Thymus (tissue), 11 donors: ENCODE data around the gene GLG1. TPM values are rescaled to one million over a fixed set of nuclear protein-coding genes. Genes with fewer than 3 reads are reported as not detected.

Experiments used
- DNase-seq, 9 donors: peaks; one replicate each; pipeline ENCODE4 v3.0.0-alpha.2; 2013; ENCODE audit warnings: low spot score in 9 of 9, low read depth in 6 of 9, missing footprints in 1 of 9
- H3K27ac ChIP-seq, 2 donors: one replicate each; pipeline ENCODE4 v1.5.1; 2013; ENCODE audit warnings: control low read depth in 1 of 2, low read depth in 1 of 2, low read length in 1 of 2, mild to moderate bottlenecking in 1 of 2, moderate library complexity in 1 of 2
- H3K27me3 ChIP-seq, 2 donors: one replicate each; pipeline ENCODE4 v1.5.1; 2013; ENCODE audit warnings: low read length in 1 of 2; ENCODE audit not compliant: control insufficient read depth in 2 of 2, insufficient read depth in 1 of 2
- H3K36me3 ChIP-seq, 2 donors: one replicate each; pipeline ENCODE4 v1.5.1; 2013; ENCODE audit warnings: low read length in 1 of 2, mild to moderate bottlenecking in 1 of 2, moderate library complexity in 1 of 2; ENCODE audit not compliant: control insufficient read depth in 2 of 2, insufficient read depth in 2 of 2
- H3K4me1 ChIP-seq, 2 donors: one replicate each; pipeline ENCODE4 v1.5.1; 2013; ENCODE audit warnings: low read length in 2 of 2; ENCODE audit not compliant: control insufficient read depth in 2 of 2, insufficient read depth in 2 of 2
- H3K4me3 ChIP-seq, 2 donors: one replicate each; pipeline ENCODE4 v1.5.1; 2013; ENCODE audit warnings: low read length in 2 of 2, control low read depth in 1 of 2, mild to moderate bottlenecking in 1 of 2
- H3K9me3 ChIP-seq, 2 donors: one replicate each; pipeline ENCODE4 v1.5.1; 2013; ENCODE audit warnings: low read length in 1 of 2, mild to moderate bottlenecking in 1 of 2; ENCODE audit not compliant: control insufficient read depth in 2 of 2, insufficient read depth in 1 of 2
- WGBS: extraction: QIAGEN DNeasy Blood & Tissue Kit; methylation state at CpG from one replicate; pipeline ENCODE4 v1.1.7; 2013; 5-methylcytosine and 5-hydroxymethylcytosine counted together
- polyA plus RNA-seq: library from polyadenylated mRNA; stranded (reverse); fragments of 200-250 nt; gene quantifications from one replicate; pipeline ENCODE4 v1.2.3, GENCODE V29; 2013
- total RNA-seq: library from RNA; stranded (reverse); fragments of 120-200 nt; gene quantifications from one replicate; pipeline ENCODE4 v1.2.4, GENCODE V29; 2013
- donor health status: healthy.

GLG1 gene
- total and polyA plus RNA-seq, 2 donors = 31.7 to 38.4 TPM

GRCh38 chr16:74573622-74574021 is 33.3 kb downstream of the GLG1 start:
- Histone ChIP-seq H3K36me3 (no peaks in the 10 kb centered on the region), H3K4me1 (no peaks in the 10 kb centered on the region), H3K9me3 (no peaks in the 10 kb centered on the region), H3K27me3 (no peaks in the 10 kb centered on the region), H3K4me3 (no peak overlapping the region), H3K27ac (no peak overlapping the region)
- WGBS = 90% methylated on average over 8 of the region's 8 CpGs
- no peak for DNase-seq

DNA sequence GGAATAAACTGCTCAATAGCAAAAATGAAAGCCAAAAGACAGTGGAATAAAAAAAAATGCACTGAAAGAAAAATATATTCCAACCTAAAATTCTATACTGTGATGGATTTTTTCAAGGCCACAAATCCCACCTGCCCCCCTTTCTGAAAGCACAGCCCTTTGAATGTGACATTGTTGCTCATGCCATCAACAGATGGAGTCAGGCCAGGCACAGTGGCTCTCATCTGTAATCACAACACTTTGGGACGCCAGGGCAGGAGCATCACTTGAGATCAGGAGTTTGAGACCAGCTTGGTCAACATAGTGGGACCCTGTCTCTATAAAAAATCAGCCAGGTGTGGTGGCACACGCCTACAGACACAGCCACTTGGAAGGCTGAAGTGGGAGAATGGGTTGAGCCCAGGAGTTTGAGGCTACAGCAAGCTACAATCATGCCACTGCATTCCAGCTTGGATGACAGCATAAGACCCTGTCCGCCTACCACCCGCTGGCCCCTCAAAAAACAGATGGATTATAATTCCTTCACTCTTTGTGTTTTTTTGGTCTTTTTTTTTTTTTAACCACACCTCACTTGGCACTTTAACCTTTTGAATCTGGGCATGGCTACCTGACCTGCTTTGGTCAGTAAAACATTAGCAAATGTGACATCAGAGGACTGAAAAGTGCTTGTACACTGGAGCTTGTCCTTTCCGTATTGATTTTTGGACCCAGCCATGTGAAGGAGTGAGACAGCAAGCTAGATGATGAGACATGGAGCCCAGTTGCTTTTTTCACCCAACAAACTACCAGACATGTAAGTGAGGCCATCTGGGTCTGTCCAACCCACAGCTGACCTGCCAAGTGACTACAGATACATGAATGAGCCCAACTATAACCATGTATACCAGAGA is 36.3 kb downstream of the GLG1 start:
- WGBS = 97% methylated on average over 5 of the region's 5 CpGs
- Histone ChIP-seq H3K9me3 (no peaks in the 10 kb centered on the region), H3K27me3 (no peaks in the 10 kb centered on the region), H3K4me3 (no peak overlapping the region), H3K4me1 (peaks cover 2 to 9% of the 10 kb centered on the region in 2 donors), H3K36me3 (no peaks in the 10 kb centered on the region), H3K27ac (no peak overlapping the region)
- no peak for DNase-seq

GRCh38 chr16:74568961-74569631 is 37.8 kb downstream of the GLG1 start:
- H3K4me3 ChIP-seq = no peak overlapping the region
- H3K9me3 ChIP-seq = no peaks in the 10 kb centered on the region
- 97% methylated on average over 5 of the region's 5 CpGs for WGBS
- no peaks in the 10 kb centered on the region for H3K27me3 ChIP-seq
- no peak overlapping the region for H3K27ac ChIP-seq
- no peak for DNase-seq
- peaks cover 2 to 9% of the 10 kb centered on the region in 2 donors for H3K4me1 ChIP-seq
- H3K36me3 ChIP-seq = no peaks in the 10 kb centered on the region

GRCh38 chr16:74567901-74568300 is 39.0 kb downstream of the GLG1 start:
- H3K27me3 ChIP-seq = no peaks in the 10 kb centered on the region
- 98% methylated on average over 2 of the region's 2 CpGs for WGBS
- peaks cover 0 to 5% of the 10 kb centered on the region in 2 donors for H3K36me3 ChIP-seq
- H3K4me3 ChIP-seq = no peak overlapping the region
- H3K27ac ChIP-seq = no peak overlapping the region
- H3K9me3 ChIP-seq = no peaks in the 10 kb centered on the region
- peaks cover 2 to 9% of the 10 kb centered on the region in 2 donors for H3K4me1 ChIP-seq
- DNase-seq = no peak

GRCh38 chr16:74565378-74565777 is 41.5 kb downstream of the GLG1 start:
- Histone ChIP-seq H3K4me3 (no peak overlapping the region), H3K9me3 (no peaks in the 10 kb centered on the region), H3K36me3 (peaks cover 0 to 6% of the 10 kb centered on the region in 2 donors), H3K27ac (no peak overlapping the region), H3K27me3 (no peaks in the 10 kb centered on the region), H3K4me1 (peaks cover 2 to 9% of the 10 kb centered on the region in 2 donors)
- WGBS = 96% methylated on average over 5 of the region's 5 CpGs
- peak in 1 of 9 donors; percentile 18 for DNase-seq

DNA sequence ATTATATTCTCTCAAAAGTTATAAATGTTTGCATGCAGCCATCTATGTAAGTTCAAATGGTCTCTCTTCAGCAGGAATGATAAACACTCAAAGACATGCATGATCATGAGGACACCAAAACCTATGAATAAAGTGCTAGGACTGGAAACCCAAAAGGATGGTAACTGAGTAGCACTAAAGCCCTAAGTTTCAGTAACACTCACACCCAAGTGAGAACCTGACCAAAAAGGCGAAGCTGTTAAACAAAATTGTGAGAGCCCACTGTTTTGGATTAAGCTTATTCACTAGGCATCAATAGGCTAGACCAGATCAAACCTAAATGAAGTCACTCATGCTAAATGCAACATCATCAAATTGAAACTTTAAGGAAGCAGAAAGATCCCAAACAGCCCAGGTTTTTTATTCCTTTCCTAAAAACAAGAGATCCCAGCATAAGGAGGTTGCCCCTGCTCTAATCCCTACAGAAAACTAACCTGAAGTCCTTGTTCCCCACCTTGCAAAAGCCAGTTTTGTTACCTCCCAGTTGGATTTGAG is 42.4 kb downstream of the GLG1 start:
- H3K36me3 ChIP-seq = peaks cover 0 to 6% of the 10 kb centered on the region in 2 donors
- WGBS = 97% methylated on average over 1 of the region's 1 CpG
- H3K4me1 ChIP-seq = peaks cover 2 to 9% of the 10 kb centered on the region in 2 donors
- H3K4me3 ChIP-seq = no peak overlapping the region
- H3K9me3 ChIP-seq = no peaks in the 10 kb centered on the region
- no peak for DNase-seq
- H3K27ac ChIP-seq = no peak overlapping the region
- no peaks in the 10 kb centered on the region for H3K27me3 ChIP-seq

- H3K4me3 ChIP-seq = no peak overlapping the region
- peaks cover 2 to 9% of the 10 kb centered on the region in 2 donors for H3K4me1 ChIP-seq
- no peak for DNase-seq
- peaks cover 0 to 9% of the 10 kb centered on the region in 2 donors for H3K36me3 ChIP-seq
- 96% methylated on average over 7 of the region's 7 CpGs for whole genome bisulfite sequencing
- no peak overlapping the region for H3K27ac ChIP-seq
- H3K9me3 ChIP-seq = no peaks in the 10 kb centered on the region
- H3K27me3 ChIP-seq = no peaks in the 10 kb centered on the region
These were observed 43.1 kb downstream of the GLG1 start for GRCh38 chr16:74563828-74564263.

- DNase-seq = no peak
- Histone ChIP-seq H3K9me3 (no peaks in the 10 kb centered on the region), H3K27me3 (no peaks in the 10 kb centered on the region), H3K4me3 (no peak overlapping the region), H3K27ac (no peak overlapping the region), H3K4me1 (peaks cover 0 to 5% of the 10 kb centered on the region in 2 donors), H3K36me3 (peaks cover 0 to 9% of the 10 kb centered on the region in 2 donors)
- 92% methylated on average over 1 of the region's 1 CpG for WGBS
These were observed 44.8 kb downstream of the GLG1 start for GRCh38 chr16:74562117-74562516.

- peaks cover 0 to 3% of the 10 kb centered on the region in 2 donors for H3K4me1 ChIP-seq
- H3K9me3 ChIP-seq = no peaks in the 10 kb centered on the region
- no peaks in the 10 kb centered on the region for H3K27me3 ChIP-seq
- H3K4me3 ChIP-seq = no peak overlapping the region
- WGBS = 99% methylated on average over 2 of the region's 2 CpGs
- H3K27ac ChIP-seq = no peak overlapping the region
- H3K36me3 ChIP-seq = peaks cover 0 to 9% of the 10 kb centered on the region in 2 donors
- no peak for DNase-seq
These were observed 45.3 kb downstream of the GLG1 start for GRCh38 chr16:74561626-74562025.
